GM12872 (cell line): Measurements from ENCODE around the gene SUB1.

Experiments
- CTCF ChIP-seq: IDR thresholded peaks from 3 replicates; pipeline ENCODE4 v1.5.1; 2011; ENCODE audit warnings: low read depth, mild to moderate bottlenecking, low read length, moderate library complexity; ENCODE audit not compliant: insufficient read depth

The SUB1 gene

GRCh38 chr5:32585446-32586275, at the start of gene SUB1:
Gene SUB1, plus strand, starts transcription at chr5:32585557. Its CDS starts 2,956 bp downstream, at chr5:32588513.
- no peak for TF ChIP-seq CTCF

- TF ChIP-seq CTCF, result no peak
Observed at GRCh38 chr5:32536246-32536645, 49.1 kb upstream of the SUB1 start.

GRCh38 chr5:32538031-32538547, 47.3 kb upstream of the SUB1 start:
- TF ChIP-seq CTCF, result no peak

- TF ChIP-seq CTCF, result no peak
Observed at GRCh38 chr5:32539981-32540845, 45.1 kb upstream of the SUB1 start.

GRCh38 chr5:32541241-32541640, 44.1 kb upstream of the SUB1 start:
- TF ChIP-seq CTCF, result no peak

- TF ChIP-seq CTCF, result no peak
Observed at GRCh38 chr5:32542216-32543059, 42.9 kb upstream of the SUB1 start.

GRCh38 chr5:32543291-32543690, 42.1 kb upstream of the SUB1 start:
- no peak for TF ChIP-seq CTCF
